HG02763 (cell line): ENCODE measurements around the gene HGD.
"Not testable (repeated sequence)": the region's sequence is repeated elsewhere in the genome, so short reads cannot be mapped to it uniquely, and the experiment has no call there.

Experiments
- ATAC-seq: cut with Tn5 transposase; IDR thresholded peaks from one replicate; pipeline ENCODE4 v1.9.1; 2021; ENCODE audit warnings: mild to moderate bottlenecking, moderate library complexity; ENCODE audit not compliant: unreplicated experiment

HGD gene

DNA sequence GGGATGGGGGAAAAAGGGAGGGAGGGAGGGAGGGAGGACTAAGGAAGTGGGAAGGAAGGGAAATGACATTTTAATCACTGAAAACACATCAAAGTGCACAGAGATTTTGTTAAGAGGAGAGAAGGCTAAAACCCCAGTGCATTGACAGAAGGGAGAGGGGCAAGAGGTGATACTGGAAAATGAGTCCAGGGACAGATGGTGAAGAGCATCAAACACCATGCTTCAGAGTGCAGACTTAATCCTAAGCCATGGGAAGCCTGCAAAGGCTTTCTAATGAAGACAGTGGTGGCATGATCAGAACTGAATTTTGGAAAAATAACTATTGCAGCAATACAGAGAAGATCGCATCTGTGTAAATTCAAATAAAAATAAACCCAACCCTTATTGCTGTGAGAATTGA is 41.8 kb downstream of the HGD start:
- ATAC-seq = no peak

- not testable (repeated sequence) for ATAC-seq
Observed at GRCh38 chr3:120638820-120639219, 43.2 kb downstream of the HGD start.

GRCh38 chr3:120637851-120638559 is 44.0 kb downstream of the HGD start:
- no peak for ATAC-seq

DNA sequence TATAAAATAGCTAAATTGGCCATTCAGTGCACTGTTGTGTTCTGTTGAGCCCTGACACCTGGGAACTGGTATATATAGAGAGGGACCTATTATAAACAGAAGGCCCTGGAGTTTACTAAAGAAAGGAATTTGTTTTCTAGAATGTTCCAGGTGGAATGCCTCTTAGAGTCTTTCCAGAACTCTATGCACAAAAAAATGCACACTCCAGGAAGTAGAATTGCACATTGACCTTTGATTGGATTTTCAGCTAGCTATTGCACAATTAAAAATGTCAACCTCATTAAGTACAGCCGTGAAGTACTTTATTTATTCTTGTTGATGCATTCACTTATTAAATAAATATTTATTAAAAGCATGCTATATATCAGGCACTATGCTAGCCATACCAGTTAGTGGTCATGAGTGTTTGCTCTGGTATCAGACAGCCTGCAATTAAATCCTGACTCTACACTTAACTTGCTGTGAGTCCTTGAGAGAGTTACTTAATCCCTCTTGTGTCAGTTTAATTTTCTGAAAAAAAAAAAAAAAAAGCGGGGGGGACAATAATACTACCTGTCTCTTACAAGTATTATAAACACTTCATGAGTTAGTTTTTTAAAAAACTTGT is 45.1 kb downstream of the HGD start:
- ATAC-seq = no peak

DNA sequence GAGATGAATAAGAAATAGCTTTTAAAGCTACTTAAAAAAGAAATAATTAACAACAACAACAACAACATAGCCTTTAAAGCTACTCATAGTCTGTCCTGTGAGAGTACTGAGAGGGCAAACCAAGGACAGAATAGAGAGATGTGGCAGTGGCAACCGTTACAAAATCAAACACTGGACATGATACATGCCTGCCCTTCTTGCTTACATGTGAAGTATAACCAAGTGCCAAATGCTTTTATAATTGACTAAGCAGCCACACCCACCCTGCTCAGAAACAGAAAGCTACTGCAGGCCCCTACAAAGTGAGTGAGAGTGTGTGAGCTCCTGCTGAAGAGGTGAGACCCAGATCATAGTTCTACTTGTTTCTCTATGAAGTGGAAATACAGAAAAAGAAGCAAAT is 47.5 kb downstream of the HGD start:
- no peak for ATAC-seq

GRCh38 chr3:120625159-120625586 is 56.9 kb downstream of the HGD start:
- no peak for ATAC-seq

- no peak for ATAC-seq
Observed at GRCh38 chr3:120623727-120624093, 58.3 kb downstream of the HGD start.

GRCh38 chr3:120622870-120623726 is 58.9 kb downstream of the HGD start:
- no peak for ATAC-seq

DNA sequence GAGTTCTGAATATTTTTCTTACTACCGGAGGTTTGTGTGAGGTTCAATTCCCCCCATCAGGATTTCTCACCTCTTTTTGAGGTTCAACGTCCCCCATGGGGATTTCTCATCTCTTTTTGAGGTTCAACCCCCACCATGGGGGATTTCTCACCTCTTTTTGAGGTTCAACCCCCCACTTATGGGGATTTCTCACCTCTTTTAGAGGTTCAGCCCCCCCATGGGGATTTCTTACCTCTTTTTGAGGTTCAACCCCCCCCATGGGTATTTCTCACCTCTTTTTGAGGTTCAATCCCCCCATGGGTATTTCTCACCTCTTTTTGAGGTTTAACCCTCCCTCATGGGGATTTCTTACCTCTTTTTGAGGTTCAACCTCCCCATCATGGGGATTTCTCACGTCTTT is 59.6 kb downstream of the HGD start:
- no peak for ATAC-seq

GRCh38 chr3:120616745-120617144 is 65.3 kb downstream of the HGD start:
- ATAC-seq = not testable (repeated sequence)

GRCh38 chr3:120615847-120616609 is 66.0 kb downstream of the HGD start:
- ATAC-seq = no peak

- no peak for ATAC-seq
Observed at GRCh38 chr3:120614765-120615164, 67.3 kb downstream of the HGD start.

DNA sequence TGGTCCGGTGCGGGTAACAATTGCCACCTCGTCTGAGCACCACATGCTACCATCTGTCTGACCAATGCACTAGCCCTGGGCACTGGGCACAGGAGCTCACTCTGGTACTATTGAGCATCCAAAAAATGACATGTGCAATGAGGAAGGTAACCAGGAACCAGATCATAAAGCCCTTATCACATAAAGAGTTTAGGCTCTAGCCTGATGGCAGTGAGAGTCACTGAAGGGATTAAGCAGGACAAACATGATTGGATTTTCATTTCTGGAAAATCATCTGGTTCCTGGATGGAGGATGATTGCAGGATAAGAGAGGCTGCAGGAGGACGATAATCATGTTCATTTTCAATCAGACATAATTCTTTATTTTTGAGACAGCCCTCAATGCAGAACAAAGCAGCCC is 73.5 kb downstream of the HGD start:
- ATAC-seq = no peak

DNA sequence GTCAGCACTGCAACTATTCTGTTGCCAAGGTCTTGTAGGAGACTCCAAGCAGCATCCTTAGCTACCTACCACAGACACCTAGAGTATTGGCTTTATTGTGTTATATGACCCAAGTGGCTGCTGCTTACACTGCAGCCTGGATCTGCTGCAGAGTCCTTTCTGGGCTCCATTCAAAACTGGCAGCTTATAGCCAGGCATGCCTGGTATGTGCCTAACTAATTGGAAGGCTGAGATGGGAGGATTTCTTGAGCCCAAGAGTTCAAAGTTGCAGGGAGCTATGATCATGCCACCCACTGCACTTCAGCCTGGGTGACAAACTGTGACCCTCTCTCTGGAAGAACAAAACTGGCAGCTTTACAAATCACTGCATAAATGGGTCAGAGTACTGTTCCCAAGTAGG is 77.3 kb downstream of the HGD start:
- ATAC-seq = no peak

- no peak for ATAC-seq
Observed at GRCh38 chr3:120604382-120604781, 77.7 kb downstream of the HGD start.

- ATAC-seq = no peak
Observed at GRCh38 chr3:120602682-120603081, 79.4 kb downstream of the HGD start.

- ATAC-seq = no peak
Observed at GRCh38 chr3:120601554-120601953, 80.5 kb downstream of the HGD start.

DNA sequence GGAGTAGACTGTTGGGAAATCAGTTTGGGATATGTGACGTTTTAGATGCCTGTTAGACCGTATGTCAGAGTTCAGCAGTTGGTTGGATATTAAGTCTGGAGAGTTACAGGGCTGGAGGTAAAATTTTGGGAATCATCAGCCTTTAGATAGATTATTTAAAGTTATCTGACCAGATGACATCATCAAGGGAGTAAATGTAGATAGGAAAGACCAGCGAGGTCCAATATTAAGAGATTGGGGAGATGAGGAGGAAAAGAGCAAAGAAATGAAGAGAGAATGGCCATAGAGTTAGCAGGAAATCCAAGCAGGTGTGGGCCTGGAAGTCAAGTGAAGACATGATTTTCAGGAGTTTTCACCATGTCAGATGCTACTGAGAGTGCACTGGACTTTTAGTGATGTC is 82.8 kb downstream of the HGD start:
- ATAC-seq = no peak

- ATAC-seq = no peak
Observed at GRCh38 chr3:120597445-120598049, 84.5 kb downstream of the HGD start.

- no peak for ATAC-seq
Observed at GRCh38 chr3:120596853-120597223, 85.2 kb downstream of the HGD start.
